Endometrial microvascular endothelial cells (primary cell): ENCODE data around the gene P4HA1. TPM values are rescaled to one million over a fixed set of nuclear protein-coding genes. Genes with fewer than 3 reads are reported as not detected.
"Not testable (repeated sequence)": the region's sequence is repeated elsewhere in the genome, so short reads cannot be mapped to it uniquely, and the experiment has no call there.

ENCODE experiments used
- in situ Hi-C: cut with HindIII; loops from 2 replicates; pipeline ENCODE4 v1.10.0; 2017; ENCODE audit warnings: low sequenced_read_pairs, low pct_unique_long_range_greater_than_20kb; ENCODE audit errors: inconsistent ontology term
- total RNA-seq: library from RNA; depleted of rRNA; stranded (reverse); fragments of >200 nt; gene quantifications from one replicate; pipeline ENCODE4 v1.2.3, GENCODE V29; 2015; ENCODE audit errors: inconsistent ontology term

Gene P4HA1
- 32.0 TPM for total RNA-seq

DNA sequence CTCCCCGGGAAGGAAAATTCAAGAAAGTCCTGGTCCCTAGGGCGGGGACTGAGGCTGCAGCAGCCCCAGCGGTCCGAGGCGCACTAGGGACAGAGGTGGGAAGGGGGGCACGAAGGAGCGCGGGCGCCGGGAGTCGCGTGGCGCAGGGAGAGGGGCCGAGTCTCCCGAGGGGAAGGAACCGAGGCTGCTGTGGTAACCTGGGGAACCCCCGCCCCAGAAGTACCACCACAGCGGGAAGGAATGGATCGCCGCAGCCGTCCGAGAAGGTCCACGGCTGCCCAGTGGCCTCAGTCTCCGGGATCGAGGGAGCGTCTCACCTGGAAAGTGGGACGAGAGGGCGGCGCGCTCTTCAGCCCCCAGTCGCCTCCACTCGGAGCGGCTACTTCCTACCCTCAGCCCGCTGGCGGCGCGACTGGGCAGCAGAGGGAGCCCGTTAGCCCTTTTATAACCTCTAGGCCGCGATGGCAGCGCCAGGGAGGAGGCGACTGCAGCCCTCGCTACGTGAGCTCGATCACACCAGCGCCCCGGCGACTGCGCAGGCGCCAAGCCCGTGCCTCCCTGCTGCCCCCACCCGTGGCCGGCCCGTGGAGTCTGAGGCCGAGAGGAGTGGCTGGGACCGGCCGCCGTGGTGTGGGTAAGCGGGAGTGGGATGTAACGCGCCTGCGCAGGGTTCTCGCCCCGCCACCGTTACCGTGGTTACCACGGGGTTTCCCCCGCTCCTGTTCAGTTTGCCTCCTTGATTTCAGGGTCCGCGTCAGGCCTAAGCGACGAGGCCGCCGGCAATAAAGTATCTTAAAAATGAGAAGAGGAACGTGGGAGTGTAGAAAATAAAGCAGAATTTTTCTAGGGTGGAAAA is at the start of gene P4HA1:
P4HA1 (minus strand) TSS at position 418 of the 856 bp plus-strand sequence. CDS start 21,983 bp downstream, outside the sequence.
- in situ Hi-C loops, result loop anchor here (5.0 kb wide), 1 partner anchor 41 kb away; no protein-coding TSS in a partner anchor

DNA sequence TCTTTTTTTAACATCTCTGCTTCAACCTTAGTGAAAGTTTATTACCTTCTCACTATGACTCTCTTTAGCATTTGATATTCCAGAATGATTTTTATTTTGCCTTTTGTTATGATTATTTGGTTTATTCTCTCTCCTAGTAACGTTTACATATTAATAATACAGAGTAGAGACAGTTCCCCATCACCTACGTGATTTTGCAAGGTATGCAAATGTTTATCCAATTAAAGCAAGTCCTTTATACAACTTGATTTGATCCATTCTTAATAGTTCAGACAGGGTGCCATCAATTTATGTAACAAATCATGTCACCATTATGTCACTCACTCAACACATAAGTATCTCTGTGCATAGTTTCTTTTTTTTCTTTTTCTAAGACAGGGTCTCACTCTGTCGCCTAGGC is 44.9 kb upstream of the P4HA1 start:
- in situ Hi-C loops, result no loop called here

DNA sequence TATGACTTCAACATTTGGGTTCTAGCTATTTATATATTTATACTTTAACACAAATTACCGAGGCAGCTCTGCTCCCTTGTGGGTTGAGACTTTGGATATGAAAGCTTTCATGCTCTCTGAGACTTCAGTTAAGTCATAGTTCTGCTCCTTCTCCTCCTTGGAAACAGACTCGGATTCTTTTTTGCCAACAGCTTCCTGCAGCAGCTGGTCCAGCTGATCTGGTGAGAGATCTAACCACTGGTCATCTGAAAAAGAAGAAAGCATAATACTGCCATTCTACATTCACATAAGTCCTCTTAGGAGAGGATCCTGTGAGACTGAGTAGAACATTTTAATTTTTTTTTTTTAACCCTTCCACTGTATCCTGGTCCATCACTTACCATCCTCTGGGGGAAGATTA is 42.6 kb upstream of the P4HA1 start:
- in situ Hi-C loops, result loop anchor here (5.0 kb wide), 1 partner anchor 42 kb away; the partner anchor contains the start of gene P4HA1

DNA sequence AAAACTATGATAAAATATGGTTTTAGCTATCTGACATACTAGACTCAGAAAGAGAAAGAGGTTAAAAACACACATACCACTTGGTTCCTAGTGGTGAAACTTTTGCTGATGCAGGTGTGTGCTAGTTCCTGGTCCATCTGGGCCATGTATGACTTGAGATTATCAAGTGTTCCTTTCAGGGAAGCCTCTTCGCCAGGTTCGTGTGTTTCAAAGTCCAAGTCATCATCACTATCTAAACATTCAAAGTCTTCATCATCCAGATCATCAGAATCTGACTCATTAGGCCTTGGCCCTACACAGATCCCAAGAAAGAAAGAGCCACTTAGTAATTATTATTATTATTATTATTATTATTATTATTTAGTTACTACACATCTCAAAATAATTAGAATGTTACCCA is 40.0 kb upstream of the P4HA1 start:
- in situ Hi-C loops, result loop anchor here (5.0 kb wide), 1 partner anchor 39 kb away; the partner anchor contains the start of gene P4HA1

DNA sequence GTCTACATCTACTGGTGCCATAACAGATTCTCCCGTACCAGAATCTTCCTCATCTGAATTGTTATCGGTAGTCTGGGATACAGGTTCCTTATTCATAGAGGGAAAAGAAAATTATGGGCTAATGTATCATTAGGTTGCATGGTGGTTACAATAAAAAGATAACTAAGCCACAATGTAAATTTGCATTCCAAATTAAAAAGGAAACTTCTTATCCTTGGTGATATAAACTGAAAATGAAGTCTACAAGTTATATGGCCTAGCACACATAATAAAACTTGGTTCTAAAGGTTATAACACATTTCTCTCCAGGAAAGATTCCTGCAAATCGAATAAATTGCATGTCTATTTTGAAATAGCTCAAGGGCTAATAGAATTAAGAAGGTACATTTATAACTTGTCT is 38.1 kb upstream of the P4HA1 start:
- in situ Hi-C loops, result loop anchor here (5.0 kb wide), 1 partner anchor 37 kb away; the partner anchor contains the start of gene P4HA1

DNA sequence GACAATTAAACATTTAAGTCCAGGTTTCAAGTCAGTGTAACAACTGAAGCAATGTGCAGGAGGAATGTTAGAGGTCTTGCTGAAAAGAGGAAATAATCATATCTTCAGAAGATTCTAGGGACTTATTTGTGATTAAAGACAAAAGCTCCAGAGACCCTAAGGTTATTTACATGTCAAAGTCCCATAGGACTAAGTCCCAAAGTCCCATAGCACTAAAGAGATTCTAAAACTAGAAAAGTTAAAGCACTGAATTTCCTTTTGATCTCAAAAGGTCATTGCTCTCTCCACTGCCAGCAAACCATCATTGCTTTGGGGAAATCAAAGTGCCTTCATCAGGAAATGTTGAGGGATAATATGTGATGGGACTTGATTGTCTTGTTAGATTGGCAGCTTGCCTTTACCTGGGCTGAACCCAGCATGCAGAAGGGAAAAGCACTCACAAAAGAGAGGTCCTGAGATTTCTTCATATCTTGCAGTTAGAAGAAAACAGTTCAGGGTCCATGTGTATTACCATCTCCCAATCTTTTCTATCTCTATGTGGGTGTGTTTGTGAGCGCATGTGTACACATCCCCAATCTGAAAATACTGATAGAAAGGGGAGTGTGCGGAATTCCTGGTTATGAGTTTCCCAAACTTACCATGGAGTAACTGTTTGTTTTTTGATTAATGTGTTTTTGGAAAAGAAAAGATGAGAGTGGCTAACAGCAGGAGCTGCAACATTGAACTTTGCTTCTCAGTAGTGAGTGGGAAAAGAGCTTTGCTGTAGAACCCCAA is 35.4 kb upstream of the P4HA1 start:
- in situ Hi-C loops, result no loop called here

DNA sequence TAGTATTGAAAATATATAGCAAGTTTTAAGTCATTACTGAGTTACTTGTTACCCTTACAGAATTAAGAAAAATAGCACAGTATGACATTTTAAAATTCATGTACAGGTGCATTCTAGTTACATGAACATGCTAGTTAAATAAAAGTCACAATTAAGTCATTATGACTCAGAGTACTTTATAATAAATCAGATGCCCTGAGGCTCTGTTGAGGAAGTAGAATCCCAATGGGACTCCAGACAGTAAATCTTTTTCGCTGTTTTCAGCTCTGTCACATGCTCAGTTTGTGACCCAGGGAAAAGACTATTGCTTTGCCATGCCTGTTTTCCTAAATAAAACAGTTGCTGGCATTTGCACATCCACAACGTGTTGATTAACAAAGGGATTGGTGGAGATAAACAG is 34.6 kb upstream of the P4HA1 start:
- in situ Hi-C loops, result no loop called here

DNA sequence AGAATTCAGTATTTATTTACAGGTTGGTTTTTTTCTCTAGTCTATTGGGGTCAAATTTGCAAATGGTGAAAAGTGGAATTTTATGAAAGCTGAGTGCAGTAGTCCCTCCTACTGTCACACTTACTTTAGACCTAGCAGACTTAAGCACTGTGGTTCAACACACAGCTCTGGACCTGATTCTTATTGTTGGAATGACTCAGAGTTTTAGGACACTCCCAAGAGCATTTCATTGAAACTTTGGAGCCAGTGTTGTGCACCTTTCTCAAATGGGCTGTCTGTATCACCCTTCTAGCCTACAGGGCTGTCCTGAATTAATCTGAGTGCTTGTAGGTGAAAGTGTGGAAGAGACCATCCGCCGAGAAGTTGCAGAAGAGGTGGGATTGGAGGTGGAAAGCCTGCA is 29.7 kb upstream of the P4HA1 start:
- in situ Hi-C loops, result no loop called here

DNA sequence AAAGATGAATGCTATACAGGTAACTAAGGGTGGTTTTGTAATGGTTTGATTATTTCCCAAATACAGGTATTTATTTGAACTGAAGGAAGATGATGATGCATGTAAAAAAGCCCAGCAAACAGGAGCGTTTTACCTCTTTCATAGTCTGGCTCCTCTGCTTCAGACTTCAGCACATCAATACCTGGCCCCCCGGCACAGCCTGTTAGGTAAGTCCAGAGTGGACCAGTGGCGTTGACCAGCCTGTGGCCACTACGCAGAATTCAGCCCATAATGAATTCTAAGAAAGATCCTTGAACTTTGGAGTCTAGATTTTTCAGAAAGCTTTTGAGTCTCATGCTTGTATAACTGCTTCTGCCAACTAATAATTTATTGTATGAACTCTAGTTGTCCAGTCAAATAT is 23.3 kb upstream of the P4HA1 start:
- in situ Hi-C loops, result no loop called here

DNA sequence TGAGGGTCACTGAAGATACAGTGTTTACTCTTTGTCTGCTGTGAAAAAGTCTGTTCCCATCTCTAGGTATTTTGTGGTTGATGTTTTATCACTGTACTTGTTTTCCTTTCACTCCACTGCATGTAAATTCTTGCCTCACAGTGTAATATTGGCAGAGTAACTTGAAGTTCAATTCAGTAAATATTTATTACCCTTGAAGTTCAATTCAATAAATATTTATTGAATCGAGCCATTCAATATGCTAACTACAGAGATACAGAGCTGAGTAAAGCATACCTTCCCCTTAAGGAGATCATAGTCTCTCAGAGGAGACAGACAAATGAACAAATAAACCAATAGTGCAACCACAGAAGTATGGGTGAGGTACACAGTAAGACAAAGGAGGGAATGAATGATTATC is 22.8 kb upstream of the P4HA1 start:
- in situ Hi-C loops, result no loop called here

DNA sequence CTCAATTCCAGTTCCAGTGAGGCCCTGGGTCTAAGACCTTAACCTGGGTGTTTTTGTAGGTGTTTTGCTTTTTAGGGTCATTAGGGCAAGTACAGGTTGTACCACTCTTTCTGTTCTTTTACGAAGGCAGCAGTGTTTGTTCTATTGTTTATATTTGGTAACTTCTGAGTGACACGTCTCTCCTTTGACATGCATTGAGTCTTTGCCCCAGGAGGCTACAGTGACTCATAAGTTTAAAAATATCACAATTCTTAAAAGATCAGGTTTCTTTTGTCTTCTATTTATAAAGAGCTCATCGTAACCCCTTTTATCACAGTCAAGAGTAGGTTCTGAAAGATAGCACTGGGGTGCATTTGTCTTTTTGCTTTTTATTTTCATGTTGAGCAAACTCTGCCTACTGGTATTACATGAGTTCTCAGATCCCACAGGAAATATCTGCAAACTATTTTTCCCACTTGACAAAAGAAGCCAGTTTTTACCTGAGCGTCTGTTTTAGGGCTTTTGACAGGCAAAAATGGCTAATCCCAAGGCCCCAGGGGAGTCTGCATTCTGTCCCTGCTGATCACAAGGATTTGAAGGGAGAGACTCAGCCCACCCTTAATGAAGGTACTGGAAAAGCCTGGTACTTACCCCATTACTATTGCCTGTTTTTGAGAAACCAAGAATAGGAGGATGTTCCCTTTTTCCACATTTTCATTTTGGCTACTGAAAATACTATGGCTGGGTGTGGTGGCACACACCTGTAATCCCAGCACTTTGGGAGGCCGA is 21.5 kb upstream of the P4HA1 start:
- in situ Hi-C loops, result no loop called here

DNA sequence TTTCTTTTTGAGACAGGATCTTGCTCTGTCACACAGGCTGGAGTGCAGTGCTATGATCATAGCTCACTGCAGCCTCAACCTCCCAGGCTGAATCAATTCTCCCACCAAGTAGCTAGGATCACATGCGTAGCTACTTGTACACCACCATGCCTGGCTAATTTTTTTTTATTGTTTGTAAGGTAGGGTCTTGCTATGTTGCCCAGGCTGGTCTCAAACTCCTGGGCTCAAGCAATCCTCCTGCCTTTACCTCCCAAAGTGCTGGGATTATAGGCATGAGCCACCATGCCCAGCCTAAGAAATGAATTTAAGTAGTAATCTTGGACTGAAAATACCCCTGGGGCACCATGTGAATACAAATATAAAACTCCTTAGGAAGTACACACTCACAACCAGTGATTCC is 19.4 kb upstream of the P4HA1 start:
- in situ Hi-C loops, result no loop called here

DNA sequence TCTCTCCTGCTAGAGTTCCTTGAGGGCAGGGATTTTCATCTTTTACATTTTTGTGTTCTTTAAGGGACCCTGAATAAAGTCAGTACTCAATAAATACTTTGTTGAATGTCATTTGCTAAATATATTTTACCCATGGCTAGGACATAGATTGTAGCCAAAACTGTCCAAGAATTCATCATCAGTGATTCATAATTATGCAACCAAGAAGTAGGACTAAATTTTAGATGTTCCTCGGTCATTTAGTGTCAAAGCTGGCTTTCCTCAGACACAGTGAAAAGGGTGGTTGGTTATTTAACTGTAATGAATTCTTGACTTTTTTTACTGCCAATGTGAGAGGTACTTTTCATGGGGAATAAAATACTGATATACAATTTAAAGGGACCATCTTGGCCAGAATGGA is 16.9 kb upstream of the P4HA1 start:
- in situ Hi-C loops, result no loop called here

DNA sequence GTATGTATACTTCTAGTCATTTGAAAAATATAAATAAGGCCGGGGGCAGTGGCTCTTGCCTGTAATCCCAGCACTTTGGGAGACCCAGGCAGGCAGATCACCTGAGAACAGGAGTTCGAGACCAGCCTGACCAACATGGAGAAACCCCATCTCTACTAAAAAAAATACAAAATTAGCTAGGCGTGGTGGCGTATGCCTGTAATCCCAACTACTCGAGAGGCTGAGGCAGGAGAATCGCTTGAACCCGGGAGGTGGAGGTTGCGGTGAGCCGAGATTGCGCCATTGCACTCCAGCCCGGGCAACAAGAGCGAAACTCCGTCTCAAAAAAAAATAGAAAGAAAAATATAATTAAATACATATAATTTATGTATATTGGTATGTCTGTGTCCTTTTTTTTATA is 15.4 kb upstream of the P4HA1 start:
- in situ Hi-C loops, result not testable (repeated sequence)

DNA sequence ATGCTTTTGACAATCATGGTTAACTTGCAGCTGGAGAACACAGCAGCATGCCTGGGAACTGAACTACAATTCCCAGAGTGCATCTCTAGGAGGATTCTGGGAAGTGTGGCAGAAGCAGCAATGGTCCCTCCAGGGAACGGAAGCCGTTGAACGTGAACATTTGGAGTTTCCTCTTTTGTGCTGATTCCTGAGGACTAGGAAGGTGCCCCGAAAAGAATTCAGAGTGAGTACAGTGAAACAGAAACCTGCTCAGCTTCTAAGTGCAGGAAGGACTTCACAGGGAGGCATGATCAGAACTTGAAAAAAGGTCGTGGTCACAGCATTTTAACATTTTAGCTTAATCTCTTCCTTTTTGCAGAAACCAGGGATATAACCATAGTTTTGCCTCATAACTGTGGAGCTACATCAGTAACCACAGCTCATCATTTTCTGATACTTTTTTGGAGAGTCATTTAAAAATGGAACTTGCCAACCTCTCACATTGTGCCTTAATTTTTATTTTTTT is 13.7 kb upstream of the P4HA1 start, which contains the start of gene NUDT13:
NUDT13 (plus strand) TSS at position 111 of the 505 bp plus-strand sequence. CDS start 3,911 bp downstream, outside the sequence.
- in situ Hi-C loops, result no loop called here

DNA sequence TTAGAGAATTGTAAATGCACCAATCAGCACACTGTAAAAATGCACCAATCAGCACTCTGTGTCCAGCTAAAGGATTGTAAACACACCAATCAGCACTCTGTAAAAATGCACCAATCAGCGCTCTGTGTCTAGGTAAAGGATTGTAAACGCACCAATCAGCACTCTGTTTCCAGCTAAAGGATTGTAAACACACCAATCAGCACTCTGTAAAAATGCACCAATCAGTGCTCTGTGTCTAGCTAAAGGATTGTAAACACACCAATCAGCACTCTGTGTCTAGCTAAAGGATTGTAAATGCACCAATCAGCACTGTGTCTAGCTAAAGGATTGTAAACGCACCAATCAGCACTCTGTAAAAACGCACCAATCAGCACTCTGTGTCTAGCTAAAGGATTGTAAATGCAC is 12.6 kb upstream of the P4HA1 start:
- in situ Hi-C loops, result not testable (repeated sequence)

DNA sequence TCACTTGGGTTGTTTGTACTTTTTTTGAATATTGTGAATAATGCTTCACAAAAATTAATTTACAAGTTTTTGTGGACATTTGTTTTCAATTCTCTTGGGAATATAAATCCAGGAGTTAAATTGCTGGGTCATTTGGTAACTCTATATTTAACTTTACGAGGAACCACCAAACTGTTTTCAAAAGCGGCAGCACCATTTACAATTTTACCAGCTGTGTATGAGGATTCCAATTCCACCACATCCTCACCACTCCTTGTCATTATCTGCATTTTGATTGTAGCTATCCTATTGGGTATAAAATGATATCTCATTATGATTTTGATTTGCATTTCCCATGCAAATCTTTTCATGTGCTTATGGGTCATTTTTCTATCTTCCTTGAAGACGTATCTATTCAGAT is 9.6 kb upstream of the P4HA1 start:
- in situ Hi-C loops, result no loop called here

DNA sequence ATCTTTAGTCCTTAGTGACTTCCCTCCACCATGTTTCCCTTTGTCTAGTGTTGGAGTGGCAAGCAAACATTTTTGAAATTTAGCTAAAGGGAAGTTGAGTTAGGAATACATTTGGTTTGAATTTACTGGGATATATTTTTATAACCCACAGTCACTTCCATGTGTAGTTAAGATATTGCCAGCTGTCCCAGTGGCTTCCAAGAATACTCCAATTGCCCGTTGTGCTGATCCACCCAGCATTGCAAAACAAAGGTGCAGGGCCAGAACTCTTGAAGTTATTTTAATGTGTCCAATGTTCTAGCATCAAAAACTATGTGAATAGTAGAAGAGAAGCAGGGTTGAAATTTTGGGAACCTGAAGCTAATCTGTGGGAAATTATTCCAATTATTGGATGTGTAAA is 2.5 kb upstream of the P4HA1 start:
- in situ Hi-C loops, result loop anchor here (5.0 kb wide), 1 partner anchor 38 kb away; no protein-coding TSS in a partner anchor

DNA sequence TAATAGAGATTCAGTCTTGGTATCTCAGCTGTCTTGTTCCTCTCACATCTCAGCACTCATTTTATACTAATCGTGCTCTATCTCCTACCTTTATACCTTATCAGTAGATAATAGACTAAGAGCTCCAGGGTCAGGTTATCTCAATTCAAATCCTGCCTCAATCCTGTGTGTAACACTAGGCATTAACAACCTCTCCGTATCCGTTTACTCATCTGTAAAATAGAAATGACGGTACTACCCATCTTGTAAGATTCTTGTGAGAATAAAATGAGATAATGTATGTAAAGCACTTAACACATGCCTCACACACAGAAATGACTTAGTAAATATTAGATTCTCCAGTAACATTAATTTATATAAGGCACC is 622 bp upstream of the P4HA1 start:
- in situ Hi-C loops, result loop anchor here (5.0 kb wide), 1 partner anchor 40 kb away; no protein-coding TSS in a partner anchor
